HepG2 (cell line): Measurements from ENCODE around the gene STX2. TPM values are rescaled to one million over a fixed set of nuclear protein-coding genes. Genes with fewer than 3 reads are reported as not detected.

Source experiments
- ATRX ChIP-seq: sonication (generic); formaldehyde crosslinking; IDR thresholded peaks from 2 replicates; pipeline ENCODE4 v1.4.0; 2020; ENCODE audit warnings: missing genetic modification reagents, borderline replicate concordance
- FOXK2 ChIP-seq: fragments of 450-650 bp; IDR thresholded peaks from 2 replicates; pipeline ENCODE4 v1.6.1; 2016
- GABPB1 ChIP-seq: IDR thresholded peaks from 2 replicates; pipeline ENCODE4 v1.6.1; 2016; ENCODE audit warnings: mild to moderate bottlenecking, missing genetic modification reagents, moderate library complexity, missing compliant biosample characterization
- HNRNPLL ChIP-seq: fragments of 200-400 bp; formaldehyde crosslinking; IDR thresholded peaks from 2 replicates; pipeline ENCODE4 v1.6.1; 2017; ENCODE audit warnings: mild to moderate bottlenecking, low read depth, low read length; ENCODE audit not compliant: poor library complexity, severe bottlenecking
- KLF6 ChIP-seq: IDR thresholded peaks from 2 replicates; pipeline ENCODE4 v1.8.0; 2016; ENCODE audit warnings: missing biosample characterization, missing genetic modification reagents
- MYNN ChIP-seq: sonication (generic); formaldehyde crosslinking; IDR thresholded peaks from 2 replicates; pipeline ENCODE4 v1.4.0; 2020; ENCODE audit warnings: mild to moderate bottlenecking, low read depth, missing genetic modification reagents
- POLR2AphosphoS2 ChIP-seq: IDR thresholded peaks from 2 replicates; pipeline ENCODE4 v1.6.1; 2011; ENCODE audit warnings: low read depth, low read length, improper control_type of control experiment
- SRSF4 ChIP-seq: fragments of 200-400 bp; formaldehyde crosslinking; IDR thresholded peaks from one replicate; pipeline ENCODE4 v1.6.1; 2018; ENCODE audit warnings: mild to moderate bottlenecking, low read depth, low read length, moderate library complexity; ENCODE audit not compliant: poor library complexity, severe bottlenecking
- ZNF615 ChIP-seq: sonication (generic); formaldehyde crosslinking; IDR thresholded peaks from 2 replicates; pipeline ENCODE4 v1.5.0; 2020; ENCODE audit warnings: mild to moderate bottlenecking, missing genetic modification reagents, borderline replicate concordance
- ZNF644 ChIP-seq: IDR thresholded peaks from 2 replicates; pipeline ENCODE4 v1.6.1; 2016; ENCODE audit warnings: low read depth
- ZNF703 ChIP-seq: sonication (generic); formaldehyde crosslinking; IDR thresholded peaks from 2 replicates; pipeline ENCODE4 v1.5.1; 2020; ENCODE audit warnings: missing genetic modification reagents, mild to moderate bottlenecking, moderate library complexity, borderline replicate concordance
- ZSCAN21 ChIP-seq: sonication (generic); formaldehyde crosslinking; IDR thresholded peaks from 2 replicates; pipeline ENCODE4 v1.8.0; 2022; ENCODE audit warnings: mild to moderate bottlenecking, missing genetic modification reagents, moderate library complexity, borderline replicate concordance
- polyA plus RNA-seq, 8 experiments: library from polyadenylated mRNA; depleted of rRNA in 3 of 8; stranded (reverse) in 7 of 8; unstranded in 1 of 8; fragments of >200 nt; fragmentation: Illumina TruSeq in 4 of 8; extraction: Trizol in 4 of 8; gene quantifications; 2 replicates each; pipeline versions ENCODE4 v1.2.1 to v1.2.3, GENCODE V29; 2011 to 2016; ENCODE audit warnings: low read depth in 4 of 8, missing spikeins in 1 of 8, mixed read lengths in 1 of 8; ENCODE audit not compliant: insufficient read depth in 1 of 8
- total RNA-seq, 5 experiments: library from RNA; depleted of rRNA; stranded (reverse); fragments of >200 nt; fragmentation: Illumina TruSeq; extraction: Trizol; gene quantifications; 2 replicates each; pipeline ENCODE4 v1.2.3, GENCODE V29; 2016; ENCODE audit warnings: low read depth in 1 of 5
- TF ChIP-seq, protein P1 (sequence below): sonication (generic); formaldehyde crosslinking; IDR thresholded peaks from 2 replicates; pipeline ENCODE4 v1.9.0; 2021; ENCODE audit warnings: mild to moderate bottlenecking, missing genetic modification reagents
- TF ChIP-seq, protein P2 (sequence below): sonication (generic); formaldehyde crosslinking; IDR thresholded peaks from 2 replicates; pipeline ENCODE4 v1.4.0; 2020; ENCODE audit warnings: missing genetic modification reagents, borderline replicate concordance
- TF ChIP-seq, protein P3 (sequence below): sonication (generic); formaldehyde crosslinking; IDR thresholded peaks from 2 replicates; pipeline ENCODE4 v1.8.0; 2023; ENCODE audit warnings: mild to moderate bottlenecking, missing genetic modification reagents

STX2 gene
- total and polyA plus RNA-seq, 2 of the 13 experiments (the other 11 are each of a cell fraction or from before 2014, with no cell fraction given) = 13.4 to 25.1 TPM

- TF ChIP-seq KLF6 (CRISPR knock-in tag) (no peak; the same call in 1 of the 2 replicates), MYNN (CRISPR knock-in tag) (no peak), GABPB1 (CRISPR knock-in tag) (peak; percentile 64), ZNF703 (CRISPR knock-in tag) (no peak), FOXK2 (no peak), ZNF644 (CRISPR knock-in tag) (no peak), ZSCAN21 (CRISPR knock-in tag) (no peak; the same call in 1 of the 2 replicates), HNRNPLL (peak; percentile 89), POLR2AphosphoS2 (no peak), SRSF4 (no peak), ZNF615 (CRISPR knock-in tag) (no peak), ATRX (CRISPR knock-in tag) (no peak)
- TF ChIP-seq, protein P1, sequence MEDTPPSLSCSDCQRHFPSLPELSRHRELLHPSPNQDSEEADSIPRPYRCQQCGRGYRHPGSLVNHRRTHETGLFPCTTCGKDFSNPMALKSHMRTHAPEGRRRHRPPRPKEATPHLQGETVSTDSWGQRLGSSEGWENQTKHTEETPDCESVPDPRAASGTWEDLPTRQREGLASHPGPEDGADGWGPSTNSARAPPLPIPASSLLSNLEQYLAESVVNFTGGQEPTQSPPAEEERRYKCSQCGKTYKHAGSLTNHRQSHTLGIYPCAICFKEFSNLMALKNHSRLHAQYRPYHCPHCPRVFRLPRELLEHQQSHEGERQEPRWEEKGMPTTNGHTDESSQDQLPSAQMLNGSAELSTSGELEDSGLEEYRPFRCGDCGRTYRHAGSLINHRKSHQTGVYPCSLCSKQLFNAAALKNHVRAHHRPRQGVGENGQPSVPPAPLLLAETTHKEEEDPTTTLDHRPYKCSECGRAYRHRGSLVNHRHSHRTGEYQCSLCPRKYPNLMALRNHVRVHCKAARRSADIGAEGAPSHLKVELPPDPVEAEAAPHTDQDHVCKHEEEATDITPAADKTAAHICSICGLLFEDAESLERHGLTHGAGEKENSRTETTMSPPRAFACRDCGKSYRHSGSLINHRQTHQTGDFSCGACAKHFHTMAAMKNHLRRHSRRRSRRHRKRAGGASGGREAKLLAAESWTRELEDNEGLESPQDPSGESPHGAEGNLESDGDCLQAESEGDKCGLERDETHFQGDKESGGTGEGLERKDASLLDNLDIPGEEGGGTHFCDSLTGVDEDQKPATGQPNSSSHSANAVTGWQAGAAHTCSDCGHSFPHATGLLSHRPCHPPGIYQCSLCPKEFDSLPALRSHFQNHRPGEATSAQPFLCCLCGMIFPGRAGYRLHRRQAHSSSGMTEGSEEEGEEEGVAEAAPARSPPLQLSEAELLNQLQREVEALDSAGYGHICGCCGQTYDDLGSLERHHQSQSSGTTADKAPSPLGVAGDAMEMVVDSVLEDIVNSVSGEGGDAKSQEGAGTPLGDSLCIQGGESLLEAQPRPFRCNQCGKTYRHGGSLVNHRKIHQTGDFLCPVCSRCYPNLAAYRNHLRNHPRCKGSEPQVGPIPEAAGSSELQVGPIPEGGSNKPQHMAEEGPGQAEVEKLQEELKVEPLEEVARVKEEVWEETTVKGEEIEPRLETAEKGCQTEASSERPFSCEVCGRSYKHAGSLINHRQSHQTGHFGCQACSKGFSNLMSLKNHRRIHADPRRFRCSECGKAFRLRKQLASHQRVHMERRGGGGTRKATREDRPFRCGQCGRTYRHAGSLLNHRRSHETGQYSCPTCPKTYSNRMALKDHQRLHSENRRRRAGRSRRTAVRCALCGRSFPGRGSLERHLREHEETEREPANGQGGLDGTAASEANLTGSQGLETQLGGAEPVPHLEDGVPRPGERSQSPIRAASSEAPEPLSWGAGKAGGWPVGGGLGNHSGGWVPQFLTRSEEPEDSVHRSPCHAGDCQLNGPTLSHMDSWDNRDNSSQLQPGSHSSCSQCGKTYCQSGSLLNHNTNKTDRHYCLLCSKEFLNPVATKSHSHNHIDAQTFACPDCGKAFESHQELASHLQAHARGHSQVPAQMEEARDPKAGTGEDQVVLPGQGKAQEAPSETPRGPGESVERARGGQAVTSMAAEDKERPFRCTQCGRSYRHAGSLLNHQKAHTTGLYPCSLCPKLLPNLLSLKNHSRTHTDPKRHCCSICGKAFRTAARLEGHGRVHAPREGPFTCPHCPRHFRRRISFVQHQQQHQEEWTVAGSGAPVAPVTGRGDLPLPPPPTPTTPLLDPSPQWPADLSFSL (CRISPR knock-in tag) = peak; percentile 64; the same call in 1 of the 2 replicates
- TF ChIP-seq, protein P2, sequence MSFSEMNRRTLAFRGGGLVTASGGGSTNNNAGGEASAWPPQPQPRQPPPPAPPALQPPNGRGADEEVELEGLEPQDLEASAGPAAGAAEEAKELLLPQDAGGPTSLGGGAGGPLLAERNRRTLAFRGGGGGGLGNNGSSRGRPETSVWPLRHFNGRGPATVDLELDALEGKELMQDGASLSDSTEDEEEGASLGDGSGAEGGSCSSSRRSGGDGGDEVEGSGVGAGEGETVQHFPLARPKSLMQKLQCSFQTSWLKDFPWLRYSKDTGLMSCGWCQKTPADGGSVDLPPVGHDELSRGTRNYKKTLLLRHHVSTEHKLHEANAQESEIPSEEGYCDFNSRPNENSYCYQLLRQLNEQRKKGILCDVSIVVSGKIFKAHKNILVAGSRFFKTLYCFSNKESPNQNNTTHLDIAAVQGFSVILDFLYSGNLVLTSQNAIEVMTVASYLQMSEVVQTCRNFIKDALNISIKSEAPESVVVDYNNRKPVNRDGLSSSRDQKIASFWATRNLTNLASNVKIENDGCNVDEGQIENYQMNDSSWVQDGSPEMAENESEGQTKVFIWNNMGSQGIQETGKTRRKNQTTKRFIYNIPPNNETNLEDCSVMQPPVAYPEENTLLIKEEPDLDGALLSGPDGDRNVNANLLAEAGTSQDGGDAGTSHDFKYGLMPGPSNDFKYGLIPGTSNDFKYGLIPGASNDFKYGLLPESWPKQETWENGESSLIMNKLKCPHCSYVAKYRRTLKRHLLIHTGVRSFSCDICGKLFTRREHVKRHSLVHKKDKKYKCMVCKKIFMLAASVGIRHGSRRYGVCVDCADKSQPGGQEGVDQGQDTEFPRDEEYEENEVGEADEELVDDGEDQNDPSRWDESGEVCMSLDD (CRISPR knock-in tag) = 0 out of 2 replicates have a peak, but pooled peaks have one; percentile 70
- TF ChIP-seq, protein P3, sequence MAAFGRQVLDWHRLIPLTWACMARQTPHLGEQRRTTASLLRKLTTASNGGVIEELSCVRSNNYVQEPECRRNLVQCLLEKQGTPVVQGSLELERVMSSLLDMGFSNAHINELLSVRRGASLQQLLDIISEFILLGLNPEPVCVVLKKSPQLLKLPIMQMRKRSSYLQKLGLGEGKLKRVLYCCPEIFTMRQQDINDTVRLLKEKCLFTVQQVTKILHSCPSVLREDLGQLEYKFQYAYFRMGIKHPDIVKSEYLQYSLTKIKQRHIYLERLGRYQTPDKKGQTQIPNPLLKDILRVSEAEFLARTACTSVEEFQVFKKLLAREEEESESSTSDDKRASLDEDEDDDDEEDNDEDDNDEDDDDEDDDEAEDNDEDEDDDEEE (CRISPR knock-in tag) = peak; percentile 49; the same call in 1 of the 2 replicates
Observed at GRCh38 chr12:130871286-130872178, 32.5 kb upstream of the STX2 start, which contains the start of gene RAN (continued).
